ENCODE results near the gene DLL4.

DLL4 gene

GRCh38 chr15:40928821-40929659 lies at the start of gene DLL4:
TSS of gene DLL4 (plus strand) at chr15:40929340. CDS start at chr15:40929669, 329 bp downstream.
- Histone ChIP-seq H3K4me1 (ENCODE audit: insufficient read depth, low read length) (peaks cover 8% of the 10 kb centered on the region; the same call in 1 of the 2 replicates), H3K9ac (ENCODE audit: low read depth, low read length) (peak within 1 kb of the TSS; percentile 59; the same call in 1 of the 2 replicates), H3K9me3 (ENCODE audit: control insufficient read depth, insufficient read depth, low read length) (no peaks in the 10 kb centered on the region), H3K36me3 (ENCODE audit: insufficient read depth, low read length) (no peaks in the 10 kb centered on the region)

GRCh38 chr15:40879609-40880008 lies 49.5 kb upstream of the DLL4 start:
- Histone ChIP-seq H3K9me3 (ENCODE audit: control insufficient read depth, insufficient read depth, low read length) (no peaks in the 10 kb centered on the region), H3K4me1 (ENCODE audit: insufficient read depth, low read length) (no peaks in the 10 kb centered on the region; the same call in 1 of the 2 replicates), H3K9ac (ENCODE audit: low read depth, low read length) (no peak overlapping the region), H3K36me3 (ENCODE audit: insufficient read depth, low read length) (no peaks in the 10 kb centered on the region)

GRCh38 chr15:40881351-40881750 lies 47.8 kb upstream of the DLL4 start:
- H3K4me1 ChIP-seq (ENCODE audit: insufficient read depth, low read length): no peaks in the 10 kb centered on the region; the same call in 1 of the 2 replicates
- H3K9me3 ChIP-seq (ENCODE audit: control insufficient read depth, insufficient read depth, low read length): no peaks in the 10 kb centered on the region
- no peaks in the 10 kb centered on the region for H3K36me3 ChIP-seq (ENCODE audit: insufficient read depth, low read length)
- H3K9ac ChIP-seq (ENCODE audit: low read depth, low read length): no peak overlapping the region

GRCh38 chr15:40886586-40886985 lies 42.6 kb upstream of the DLL4 start:
- no peaks in the 10 kb centered on the region for H3K36me3 ChIP-seq (ENCODE audit: insufficient read depth, low read length)
- no peaks in the 10 kb centered on the region for H3K9me3 ChIP-seq (ENCODE audit: control insufficient read depth, insufficient read depth, low read length)
- H3K4me1 ChIP-seq (ENCODE audit: insufficient read depth, low read length): no peaks in the 10 kb centered on the region
- no peak overlapping the region for H3K9ac ChIP-seq (ENCODE audit: low read depth, low read length)

GRCh38 chr15:40889112-40889511 lies 40.0 kb upstream of the DLL4 start:
- Histone ChIP-seq H3K36me3 (ENCODE audit: insufficient read depth, low read length) (no peaks in the 10 kb centered on the region), H3K4me1 (ENCODE audit: insufficient read depth, low read length) (no peaks in the 10 kb centered on the region), H3K9me3 (ENCODE audit: control insufficient read depth, insufficient read depth, low read length) (no peaks in the 10 kb centered on the region), H3K9ac (ENCODE audit: low read depth, low read length) (no peak overlapping the region)

GRCh38 chr15:40891138-40891537 lies 38.0 kb upstream of the DLL4 start:
- Histone ChIP-seq H3K36me3 (ENCODE audit: insufficient read depth, low read length) (no peaks in the 10 kb centered on the region), H3K9me3 (ENCODE audit: control insufficient read depth, insufficient read depth, low read length) (no peaks in the 10 kb centered on the region), H3K9ac (ENCODE audit: low read depth, low read length) (no peak overlapping the region)

GRCh38 chr15:40891810-40892446 lies 37.2 kb upstream of the DLL4 start:
- H3K9me3 ChIP-seq (ENCODE audit: control insufficient read depth, insufficient read depth, low read length): no peaks in the 10 kb centered on the region
- no peak overlapping the region for H3K9ac ChIP-seq (ENCODE audit: low read depth, low read length)
- H3K4me1 ChIP-seq (ENCODE audit: insufficient read depth, low read length): no peaks in the 10 kb centered on the region
- H3K36me3 ChIP-seq (ENCODE audit: insufficient read depth, low read length): no peaks in the 10 kb centered on the region

More at GRCh38 chr15:40891138-40891537, 38.0 kb upstream of the DLL4 start:
- no peaks in the 10 kb centered on the region for H3K4me1 ChIP-seq (ENCODE audit: insufficient read depth, low read length)

GRCh38 chr15:40892447-40893012 lies 36.6 kb upstream of the DLL4 start:
- Histone ChIP-seq H3K36me3 (ENCODE audit: insufficient read depth, low read length) (no peaks in the 10 kb centered on the region), H3K9me3 (ENCODE audit: control insufficient read depth, insufficient read depth, low read length) (no peaks in the 10 kb centered on the region), H3K9ac (ENCODE audit: low read depth, low read length) (no peak overlapping the region), H3K4me1 (ENCODE audit: insufficient read depth, low read length) (no peaks in the 10 kb centered on the region)

- Histone ChIP-seq H3K9me3 (ENCODE audit: control insufficient read depth, insufficient read depth, low read length) (no peaks in the 10 kb centered on the region), H3K36me3 (ENCODE audit: insufficient read depth, low read length) (no peaks in the 10 kb centered on the region), H3K9ac (ENCODE audit: low read depth, low read length) (no peak overlapping the region), H3K4me1 (ENCODE audit: insufficient read depth, low read length) (no peaks in the 10 kb centered on the region)
These were observed 36.0 kb upstream of the DLL4 start for GRCh38 chr15:40893019-40893670.

- H3K36me3 ChIP-seq (ENCODE audit: insufficient read depth, low read length): peaks cover 5% of the 10 kb centered on the region
- no peaks in the 10 kb centered on the region for H3K9me3 ChIP-seq (ENCODE audit: control insufficient read depth, insufficient read depth, low read length)
- no peaks in the 10 kb centered on the region for H3K4me1 ChIP-seq (ENCODE audit: insufficient read depth, low read length)
- H3K9ac ChIP-seq (ENCODE audit: low read depth, low read length): peak within 1 kb of the TSS; percentile 91
These were observed 35.1 kb upstream of the DLL4 start, which contains the start of gene VPS18 for GRCh38 chr15:40893733-40894680. TSS of gene VPS18 (plus strand) at chr15:40894450. CDS start at chr15:40894769, 319 bp downstream.

GRCh38 chr15:40894681-40895448 lies 34.3 kb upstream of the DLL4 start:
- peaks cover 5% of the 10 kb centered on the region for H3K36me3 ChIP-seq (ENCODE audit: insufficient read depth, low read length)
- H3K9me3 ChIP-seq (ENCODE audit: control insufficient read depth, insufficient read depth, low read length): no peaks in the 10 kb centered on the region
- peak overlapping the region; percentile 91 for H3K9ac ChIP-seq (ENCODE audit: low read depth, low read length)
- no peaks in the 10 kb centered on the region for H3K4me1 ChIP-seq (ENCODE audit: insufficient read depth, low read length)

- Histone ChIP-seq H3K9ac (ENCODE audit: low read depth, low read length) (no peak overlapping the region), H3K9me3 (ENCODE audit: control insufficient read depth, insufficient read depth, low read length) (no peaks in the 10 kb centered on the region), H3K36me3 (ENCODE audit: insufficient read depth, low read length) (peaks cover 18% of the 10 kb centered on the region), H3K4me1 (ENCODE audit: insufficient read depth, low read length) (no peaks in the 10 kb centered on the region)
These were observed 29.5 kb upstream of the DLL4 start for GRCh38 chr15:40899536-40900207.

Data from ES-I3 (cell line).